CD14-positive monocyte (primary cell): Measurements from ENCODE around the gene COPS4. TPM values are rescaled to one million over a fixed set of nuclear protein-coding genes. Genes with fewer than 3 reads are reported as not detected.
A peak's percentile ranks its signal among the peaks of the same experiment; 100 is the strongest.

Source experiments
- DNase-seq, 3 donors: peaks; one replicate each; pipeline ENCODE4 v3.0.0-alpha.2; 2011 to 2022
- H2AFZ ChIP-seq: 2 replicates; pipeline ENCODE4 v1.6.0; 2012; ENCODE audit warnings: mild to moderate bottlenecking, low read depth, low read length, inconsistent platforms; ENCODE audit not compliant: insufficient read depth, poor library complexity, severe bottlenecking
- H3K27ac ChIP-seq, 2 donors: 1 replicate in 1 of 2; 2 replicates in 1 of 2; pipeline ENCODE4 v1.5.1; 2012 to 2013; ENCODE audit warnings: low read length in 2 of 2, control low read depth in 1 of 2, inconsistent platforms in 1 of 2, low read depth in 1 of 2, mild to moderate bottlenecking in 1 of 2
- H3K27me3 ChIP-seq, 2 donors: one replicate each; pipeline versions ENCODE4 v1.6.0 to v1.6.1; 2011 to 2013; ENCODE audit warnings: low read length in 2 of 2; ENCODE audit not compliant: control insufficient read depth in 2 of 2, insufficient read depth in 2 of 2
- H3K36me3 ChIP-seq, 2 donors: replicated peaks in 1 of 2; 1 replicate in 1 of 2; 2 replicates in 1 of 2; pipeline versions ENCODE4 v1.5.1 to v1.6.1; 2012 to 2013; ENCODE audit warnings: low read length in 2 of 2, control low read depth in 1 of 2, inconsistent platforms in 1 of 2, mild to moderate bottlenecking in 1 of 2; ENCODE audit not compliant: insufficient read depth in 2 of 2, control insufficient read depth in 1 of 2
- H3K4me1 ChIP-seq, 2 donors: 1 replicate in 1 of 2; 2 replicates in 1 of 2; pipeline versions ENCODE4 v1.5.1 to v1.6.1; 2012 to 2013; ENCODE audit warnings: low read length in 2 of 2, control low read depth in 1 of 2, inconsistent platforms in 1 of 2, mild to moderate bottlenecking in 1 of 2, moderate library complexity in 1 of 2; ENCODE audit not compliant: insufficient read depth in 2 of 2, control insufficient read depth in 1 of 2
- H3K4me2 ChIP-seq: replicated peaks from 2 replicates; pipeline ENCODE3; 2012; ENCODE audit warnings: low read length, moderate library complexity, mild to moderate bottlenecking; ENCODE audit not compliant: poor library complexity, severe bottlenecking; ENCODE audit errors: extremely low read depth
- H3K4me3 ChIP-seq, 3 experiments: fragments of 200-600 bp in 1 of 3; sonication (generic) in 1 of 3; replicated peaks in 1 of 3; 1 replicate in 2 of 3; 2 replicates in 1 of 3; pipeline ENCODE4 v1.5.1; 2011 to 2013; ENCODE audit warnings: low read length in 3 of 3, mild to moderate bottlenecking in 3 of 3, control low read depth in 2 of 3, low read depth in 2 of 3, inconsistent platforms in 1 of 3, moderate library complexity in 1 of 3
- H3K79me2 ChIP-seq: 2 replicates; pipeline ENCODE4 v1.6.0; 2012; ENCODE audit warnings: mild to moderate bottlenecking, control low read depth, inconsistent platforms, low read length, moderate library complexity; ENCODE audit not compliant: insufficient read depth
- H3K9ac ChIP-seq: 2 replicates; pipeline ENCODE4 v1.6.0; 2017; ENCODE audit warnings: low read length, mild to moderate bottlenecking; ENCODE audit not compliant: insufficient read depth, poor library complexity, severe bottlenecking
- H3K9me3 ChIP-seq, 2 donors: replicated peaks in 1 of 2; 1 replicate in 1 of 2; 2 replicates in 1 of 2; pipeline versions ENCODE4 v1.5.1 to v1.6.1; 2012 to 2013; ENCODE audit warnings: low read length in 2 of 2, control low read depth in 1 of 2; ENCODE audit not compliant: control insufficient read depth in 1 of 2, insufficient read depth in 1 of 2
- H4K20me1 ChIP-seq: 2 replicates; pipeline ENCODE4 v1.6.0; 2012; ENCODE audit warnings: mild to moderate bottlenecking, low read length, control low read depth, moderate library complexity; ENCODE audit not compliant: insufficient read depth
- H3K27ac Mint-ChIP-seq, 7 donors: one replicate each; pipeline ENCODE4 v1.8.0; 2020; ENCODE audit warnings: mild to moderate bottlenecking in 7 of 7, mixed read lengths in 7 of 7, moderate library complexity in 6 of 7, inconsistent platforms in 2 of 7
- H3K27me3 Mint-ChIP-seq, 3 donors: one replicate each; pipeline ENCODE4 v1.8.0; 2021 to 2022; ENCODE audit warnings: low read depth in 3 of 3, mild to moderate bottlenecking in 3 of 3, mixed read lengths in 3 of 3, moderate library complexity in 3 of 3, inconsistent platforms in 1 of 3
- H3K36me3 Mint-ChIP-seq, 2 donors: one replicate each; pipeline ENCODE4 v1.8.0; 2020; ENCODE audit warnings: mixed read lengths in 2 of 2, inconsistent platforms in 1 of 2, mild to moderate bottlenecking in 1 of 2
- H3K4me1 Mint-ChIP-seq: one replicate; pipeline ENCODE4 v1.8.0; 2020; ENCODE audit warnings: mild to moderate bottlenecking, mixed read lengths
- H3K4me3 Mint-ChIP-seq, 2 donors: one replicate each; pipeline ENCODE4 v1.8.0; 2020; ENCODE audit warnings: mild to moderate bottlenecking in 2 of 2, mixed read lengths in 2 of 2, moderate library complexity in 1 of 2
- H3K9me3 Mint-ChIP-seq, 7 donors: one replicate each; pipeline ENCODE4 v1.8.0; 2020 to 2022; ENCODE audit warnings: mixed read lengths in 7 of 7, mild to moderate bottlenecking in 6 of 7, moderate library complexity in 6 of 7, inconsistent platforms in 2 of 7
- WGBS: methylation state at CpG from one replicate; pipeline ENCODE4 v1.1.5; 2013; ENCODE audit warnings: missing lambda C conversion rate; ENCODE audit not compliant: insufficient coverage; 5-methylcytosine and 5-hydroxymethylcytosine counted together
- intact Hi-C, 2 donors: fragments of 100-400 bp; cut with micrococcal nuclease; formaldehyde crosslinking; loops; one replicate each; pipeline versions ENCODE4 v1.15.0 to v1.15.1; 2023
- polyA plus RNA-seq, 3 donors: library from polyadenylated mRNA; depleted of rRNA in 1 of 3; unstranded in 2 of 3; stranded (reverse) in 1 of 3; fragments of 300-500 nt in 2 of 3; fragments of >200 nt in 1 of 3; fragmentation: Illumina TruSeq in 2 of 3; gene quantifications; 1 replicate in 2 of 3; 2 replicates in 1 of 3; pipeline ENCODE4 v1.2.3, GENCODE V29; 2012 to 2021
- TF ChIP-seq, protein P1 (sequence below): fragments of 200-600 bp; IDR thresholded peaks from one replicate; pipeline ENCODE4 v1.8.0; 2022; ENCODE audit warnings: antibody characterized with exemption, mild to moderate bottlenecking

COPS4 gene
- polyA plus RNA-seq, 3 donors: 16.0 to 54.7 (median 54.5) TPM

DNA sequence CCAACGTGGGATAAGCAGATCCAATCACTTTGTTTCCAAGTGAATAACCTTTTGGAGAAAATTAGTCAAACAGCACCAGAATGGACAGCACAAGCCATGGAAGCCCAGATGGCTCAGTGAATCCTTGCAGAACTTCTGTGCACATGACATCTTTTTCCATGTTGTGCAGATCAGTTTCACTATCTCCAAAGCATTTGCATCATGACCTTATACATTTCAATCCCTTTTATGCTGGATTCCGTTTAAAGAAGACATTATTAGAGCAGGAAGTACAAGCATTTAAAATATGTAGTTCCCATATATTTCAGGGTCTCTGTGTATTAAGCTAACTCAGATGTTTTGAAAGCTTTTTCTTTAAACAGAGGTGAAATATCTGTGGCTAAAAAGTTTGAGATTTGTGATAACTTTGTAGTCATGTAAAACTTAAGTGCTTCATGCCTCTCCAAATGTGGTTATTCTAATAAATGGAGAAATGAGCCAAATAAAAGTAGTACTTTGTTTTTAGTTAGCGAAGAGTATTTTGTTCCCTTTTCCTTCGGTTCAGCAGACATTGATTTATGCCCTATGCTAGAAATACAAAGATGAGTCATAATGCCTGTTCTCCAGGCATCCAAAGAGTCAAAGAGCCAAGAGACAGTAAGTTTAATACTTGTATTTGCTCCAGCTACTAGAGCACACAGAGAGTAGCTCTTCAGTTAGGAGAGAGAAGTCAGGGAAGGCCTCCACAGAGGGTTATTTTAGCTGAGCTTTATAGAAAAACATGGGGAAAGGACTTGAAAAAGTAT is 40.5 kb downstream of the COPS4 start:
- no peaks in the 10 kb centered on the region for H4K20me1 ChIP-seq
- TF ChIP-seq, protein P1, sequence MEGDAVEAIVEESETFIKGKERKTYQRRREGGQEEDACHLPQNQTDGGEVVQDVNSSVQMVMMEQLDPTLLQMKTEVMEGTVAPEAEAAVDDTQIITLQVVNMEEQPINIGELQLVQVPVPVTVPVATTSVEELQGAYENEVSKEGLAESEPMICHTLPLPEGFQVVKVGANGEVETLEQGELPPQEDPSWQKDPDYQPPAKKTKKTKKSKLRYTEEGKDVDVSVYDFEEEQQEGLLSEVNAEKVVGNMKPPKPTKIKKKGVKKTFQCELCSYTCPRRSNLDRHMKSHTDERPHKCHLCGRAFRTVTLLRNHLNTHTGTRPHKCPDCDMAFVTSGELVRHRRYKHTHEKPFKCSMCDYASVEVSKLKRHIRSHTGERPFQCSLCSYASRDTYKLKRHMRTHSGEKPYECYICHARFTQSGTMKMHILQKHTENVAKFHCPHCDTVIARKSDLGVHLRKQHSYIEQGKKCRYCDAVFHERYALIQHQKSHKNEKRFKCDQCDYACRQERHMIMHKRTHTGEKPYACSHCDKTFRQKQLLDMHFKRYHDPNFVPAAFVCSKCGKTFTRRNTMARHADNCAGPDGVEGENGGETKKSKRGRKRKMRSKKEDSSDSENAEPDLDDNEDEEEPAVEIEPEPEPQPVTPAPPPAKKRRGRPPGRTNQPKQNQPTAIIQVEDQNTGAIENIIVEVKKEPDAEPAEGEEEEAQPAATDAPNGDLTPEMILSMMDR: no peak
- Mint-ChIP-seq H3K4me1 (peaks cover 18% of the 10 kb centered on the region), H3K27ac (peak overlapping the region in 4 of 7 donors; percentile 43 to 76 (median 60)), H3K27me3 (peaks cover 0 to 1% (median 0%) of the 10 kb centered on the region in 3 donors), H3K36me3 (peaks cover 30 to 52% of the 10 kb centered on the region in 2 donors), H3K4me3 (no peak overlapping the region), H3K9me3 (peaks cover 0 to 2% (median 0%) of the 10 kb centered on the region in 7 donors)
- WGBS: 32% methylated on average over 2 of the region's 4 CpGs
- H3K4me2 ChIP-seq: peak overlapping the region; percentile 10
- no peaks in the 10 kb centered on the region for H3K79me2 ChIP-seq
- H2AFZ ChIP-seq: peak overlapping the region; percentile 6
- H3K9ac ChIP-seq: no peak overlapping the region
- H3K36me3 ChIP-seq: peaks cover 9 to 28% of the 10 kb centered on the region in 2 donors
- peak overlapping the region in 1 of 2 donors; percentile 68 for H3K27ac ChIP-seq
- H3K27me3 ChIP-seq: no peaks in the 10 kb centered on the region
- H3K4me3 ChIP-seq: peak overlapping the region in 1 of 3 experiments; percentile 6
- no peaks in the 10 kb centered on the region for H3K9me3 ChIP-seq
- peak in 2 of 3 donors; percentile 12 to 15 for DNase-seq
- intact Hi-C loops: loop anchor here in 1 of 2 donors (10.0 kb wide), 1 partner anchor 179 kb away; no protein-coding TSS in a partner anchor
- peaks cover 4 to 13% of the 10 kb centered on the region in 2 donors for H3K4me1 ChIP-seq

GRCh38 chr4:83080561-83080960 is 45.6 kb downstream of the COPS4 start:
- no peak overlapping the region for H3K27ac ChIP-seq
- H4K20me1 ChIP-seq: no peaks in the 10 kb centered on the region
- H3K4me2 ChIP-seq: no peak overlapping the region
- H3K36me3 ChIP-seq: peaks cover 0 to 3% of the 10 kb centered on the region in 2 donors
- H2AFZ ChIP-seq: no peak overlapping the region
- intact Hi-C loops: no loop called here
- no peaks in the 10 kb centered on the region for H3K27me3 ChIP-seq
- H3K4me3 ChIP-seq: no peak overlapping the region
- TF ChIP-seq, protein P1: no peak
- peaks cover 17 to 28% of the 10 kb centered on the region in 2 donors for H3K36me3 Mint-ChIP-seq
- H3K27ac Mint-ChIP-seq: no peak overlapping the region
- H3K9me3 ChIP-seq: no peaks in the 10 kb centered on the region
- H3K4me1 Mint-ChIP-seq: peaks cover 37% of the 10 kb centered on the region
- peaks cover 0 to 2% (median 0%) of the 10 kb centered on the region in 7 donors for H3K9me3 Mint-ChIP-seq
- H3K27me3 Mint-ChIP-seq: peaks cover 0 to 1% (median 0%) of the 10 kb centered on the region in 3 donors
- H3K4me1 ChIP-seq: peaks cover 28 to 30% of the 10 kb centered on the region in 2 donors
- WGBS: 100% methylated on average over 2 of the region's 6 CpGs
- no peak for DNase-seq
- H3K79me2 ChIP-seq: no peaks in the 10 kb centered on the region
- no peak overlapping the region for H3K4me3 Mint-ChIP-seq
- no peak overlapping the region for H3K9ac ChIP-seq
